NCI-H226 (cell line): ENCODE data around the gene PRR19.

ENCODE experiments used
- DNase-seq: peaks from one replicate; pipeline ENCODE4 v3.0.0-alpha.2; 2015

PRR19 gene

DNA sequence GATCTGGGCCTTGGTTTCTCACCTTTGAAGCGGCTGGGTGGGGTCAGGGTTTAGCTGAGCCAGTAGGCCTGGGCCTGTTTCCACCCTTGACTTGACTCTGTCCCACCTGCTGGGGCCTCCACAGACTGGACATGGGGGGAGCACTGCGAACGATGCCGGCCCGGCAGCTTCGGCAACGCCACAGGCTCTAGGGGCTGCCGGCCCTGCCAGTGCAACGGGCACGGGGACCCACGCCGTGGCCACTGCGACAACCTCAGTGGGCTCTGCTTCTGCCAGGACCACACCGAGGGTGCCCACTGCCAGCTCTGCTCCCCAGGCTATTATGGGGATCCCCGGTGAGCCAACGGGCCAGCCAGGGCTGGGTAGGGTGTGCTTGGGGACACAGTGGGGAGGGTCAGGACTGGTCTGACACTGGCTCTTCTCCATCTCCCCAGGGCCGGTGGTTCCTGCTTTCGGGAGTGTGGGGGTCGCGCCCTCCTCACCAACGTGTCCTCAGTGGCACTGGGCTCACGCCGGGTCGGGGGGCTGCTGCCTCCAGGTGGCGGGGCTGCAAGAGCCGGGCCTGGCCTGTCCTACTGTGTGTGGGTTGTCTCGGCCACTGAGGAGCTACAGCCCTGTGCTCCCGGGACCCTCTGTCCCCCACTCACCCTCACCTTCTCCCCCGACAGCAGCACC lies 51.5 kb downstream of the PRR19 start:
- DNase-seq: no peak

DNA sequence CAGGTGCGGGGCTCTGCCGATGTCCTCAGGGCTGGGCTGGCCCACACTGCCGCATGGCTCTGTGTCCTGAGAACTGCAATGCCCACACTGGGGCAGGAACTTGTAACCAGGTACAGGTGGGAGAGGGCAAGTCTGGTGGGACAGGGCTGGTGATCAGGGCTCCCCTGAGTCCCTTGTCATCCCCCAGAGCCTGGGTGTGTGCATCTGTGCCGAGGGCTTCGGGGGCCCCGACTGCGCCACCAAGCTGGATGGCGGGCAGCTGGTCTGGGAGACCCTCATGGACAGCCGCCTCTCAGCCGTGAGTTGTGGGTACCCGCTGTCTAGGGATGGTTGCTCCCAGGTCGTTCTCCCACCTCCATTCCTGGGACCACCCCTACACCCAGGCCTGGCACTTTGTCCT lies 54.0 kb downstream of the PRR19 start:
- no peak for DNase-seq

DNA sequence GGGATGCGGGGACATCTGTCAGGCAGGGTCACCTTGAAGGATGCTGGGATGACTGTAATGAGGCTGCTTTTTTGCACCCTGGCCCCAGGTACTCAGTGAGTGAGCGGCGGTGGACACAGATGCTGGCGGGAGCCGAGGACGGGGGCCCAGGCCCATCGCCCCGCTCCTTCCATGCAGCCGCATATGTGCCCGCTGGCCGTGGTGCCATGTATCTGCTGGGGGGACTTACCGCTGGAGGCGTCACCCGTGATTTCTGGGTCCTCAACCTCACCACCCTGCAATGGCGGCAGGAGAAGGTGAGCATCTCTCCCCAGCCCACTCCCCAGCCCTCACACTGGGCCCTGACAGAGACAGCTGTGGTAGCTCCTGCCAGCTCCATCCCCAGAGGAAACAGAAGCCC lies 54.8 kb downstream of the PRR19 start:
- DNase-seq: no peak

DNA sequence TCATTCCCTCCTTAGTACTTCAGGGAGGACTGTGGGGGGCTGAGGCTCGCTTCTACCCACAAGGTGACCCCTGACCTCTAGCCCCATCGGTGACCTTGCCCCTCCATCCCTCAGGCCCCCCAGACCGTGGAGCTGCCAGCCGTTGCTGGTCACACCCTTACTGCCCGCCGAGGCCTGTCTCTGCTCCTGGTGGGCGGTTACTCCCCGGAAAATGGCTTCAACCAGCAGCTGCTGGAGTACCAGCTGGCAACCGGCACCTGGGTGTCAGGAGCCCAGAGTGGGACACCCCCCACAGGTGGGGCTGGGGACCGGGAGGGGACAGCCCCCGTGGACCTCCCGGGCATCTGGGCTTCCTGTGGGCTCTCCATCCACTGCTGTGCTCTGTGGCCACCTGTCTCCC lies 55.4 kb downstream of the PRR19 start:
- no peak for DNase-seq
